Glutamatergic neuron (in vitro differentiated cells): ENCODE data around the gene SPEM3. TPM values are rescaled to one million over a fixed set of nuclear protein-coding genes. Genes with fewer than 3 reads are reported as not detected.

Source experiments
- DNase-seq: peaks from one replicate; pipeline ENCODE4 v3.0.0; 2022
- H3K27ac Mint-ChIP-seq: one replicate; pipeline ENCODE4 v1.8.0; 2020; ENCODE audit warnings: mild to moderate bottlenecking, mixed read lengths, inconsistent platforms; ENCODE audit not compliant: unreplicated experiment
- H3K27me3 Mint-ChIP-seq: one replicate; pipeline ENCODE4 v1.8.0; 2020; ENCODE audit warnings: mild to moderate bottlenecking, moderate library complexity, mixed read lengths, inconsistent platforms; ENCODE audit not compliant: unreplicated experiment
- H3K36me3 Mint-ChIP-seq: one replicate; pipeline ENCODE4 v1.8.0; 2020; ENCODE audit warnings: mild to moderate bottlenecking, mixed read lengths, inconsistent platforms; ENCODE audit not compliant: unreplicated experiment
- H3K4me1 Mint-ChIP-seq: one replicate; pipeline ENCODE4 v1.8.0; 2020; ENCODE audit warnings: mild to moderate bottlenecking, low read depth, mixed read lengths, inconsistent platforms; ENCODE audit not compliant: unreplicated experiment
- H3K4me3 Mint-ChIP-seq: one replicate; pipeline ENCODE4 v1.8.0; 2020; ENCODE audit warnings: mild to moderate bottlenecking, mixed read lengths, inconsistent platforms; ENCODE audit not compliant: unreplicated experiment
- H3K9me3 Mint-ChIP-seq: one replicate; pipeline ENCODE4 v1.8.0; 2020; ENCODE audit warnings: mild to moderate bottlenecking, moderate library complexity, mixed read lengths, inconsistent platforms; ENCODE audit not compliant: unreplicated experiment
- CTCF ChIP-seq: fragments of 200-600 bp; sonication (generic); IDR thresholded peaks from one replicate; pipeline ENCODE4 v1.5.0; 2021; ENCODE audit not compliant: partially characterized antibody, unreplicated experiment
- total RNA-seq: library from RNA; stranded (reverse); fragmentation: NEBNext Ultra II Directional; extraction: Animal tissue kit (Norgen Biotek cat#: 25700); gene quantifications from one replicate; pipeline ENCODE4 v1.2.1, GENCODE V29; 2021; ENCODE audit not compliant: unreplicated experiment

SPEM3 gene
- total RNA-seq, 1 donor from 2014 or later = not detected

- Mint-ChIP-seq H3K4me3 (peak overlapping the region; percentile 74), H3K4me1 (peaks cover 17% of the 10 kb centered on the region), H3K27ac (no peak overlapping the region), H3K9me3 (peaks cover 18% of the 10 kb centered on the region), H3K36me3 (no peaks in the 10 kb centered on the region), H3K27me3 (peaks cover 22% of the 10 kb centered on the region)
- no peak for TF ChIP-seq CTCF
- no peak for DNase-seq
Observed at GRCh38 chr17:7438656-7439460, 10.2 kb downstream of the SPEM3 start.

GRCh38 chr17:7439462-7440112 is 10.9 kb downstream of the SPEM3 start, which contains the start of gene FGF11:
Gene FGF11 (plus strand): TSS chr17:7439512. CDS start chr17:7439621, 109 bp downstream.
- no peak for TF ChIP-seq CTCF
- Mint-ChIP-seq H3K4me1 (peaks cover 17% of the 10 kb centered on the region), H3K27ac (peak within 1 kb of the TSS; percentile 73), H3K4me3 (peak within 1 kb of the TSS; percentile 92), H3K9me3 (peaks cover 18% of the 10 kb centered on the region), H3K36me3 (no peaks in the 10 kb centered on the region), H3K27me3 (peaks cover 24% of the 10 kb centered on the region)
- no peak for DNase-seq

GRCh38 chr17:7440113-7440833 is 11.6 kb downstream of the SPEM3 start:
- no peak for TF ChIP-seq CTCF
- H3K4me3 Mint-ChIP-seq = peak overlapping the region; percentile 92
- H3K27me3 Mint-ChIP-seq = peaks cover 24% of the 10 kb centered on the region
- H3K9me3 Mint-ChIP-seq = peaks cover 13% of the 10 kb centered on the region
- peak overlapping the region; percentile 73 for H3K27ac Mint-ChIP-seq
- peaks cover 17% of the 10 kb centered on the region for H3K4me1 Mint-ChIP-seq
- no peaks in the 10 kb centered on the region for H3K36me3 Mint-ChIP-seq
- peak; percentile 70 for DNase-seq

GRCh38 chr17:7440834-7441195 is 12.2 kb downstream of the SPEM3 start:
- peak; percentile 56 for DNase-seq
- peak overlapping the region; percentile 92 for H3K4me3 Mint-ChIP-seq
- H3K27ac Mint-ChIP-seq = peak overlapping the region; percentile 73

More at GRCh38 chr17:7440834-7441195, 12.2 kb downstream of the SPEM3 start:
- H3K4me1 Mint-ChIP-seq = peaks cover 17% of the 10 kb centered on the region
- H3K9me3 Mint-ChIP-seq = peaks cover 15% of the 10 kb centered on the region
- TF ChIP-seq CTCF = no peak
- H3K27me3 Mint-ChIP-seq = peaks cover 28% of the 10 kb centered on the region
- H3K36me3 Mint-ChIP-seq = no peaks in the 10 kb centered on the region
